Nasal cavity respiratory epithelium epithelial cell of viscerocranial mucosa (primary cell): Measurements from ENCODE around the gene UMAD1. TPM values are rescaled to one million over a fixed set of nuclear protein-coding genes. Genes with fewer than 3 reads are reported as not detected.

ENCODE experiments used
- total RNA-seq: library from RNA; depleted of rRNA; stranded (reverse); fragments of >200 nt; gene quantifications from 2 replicates; pipeline ENCODE4 v1.2.3, GENCODE V29; 2014

UMAD1 gene
- total RNA-seq, result 12.6 and 18.2 TPM in 2 replicates

DNA sequence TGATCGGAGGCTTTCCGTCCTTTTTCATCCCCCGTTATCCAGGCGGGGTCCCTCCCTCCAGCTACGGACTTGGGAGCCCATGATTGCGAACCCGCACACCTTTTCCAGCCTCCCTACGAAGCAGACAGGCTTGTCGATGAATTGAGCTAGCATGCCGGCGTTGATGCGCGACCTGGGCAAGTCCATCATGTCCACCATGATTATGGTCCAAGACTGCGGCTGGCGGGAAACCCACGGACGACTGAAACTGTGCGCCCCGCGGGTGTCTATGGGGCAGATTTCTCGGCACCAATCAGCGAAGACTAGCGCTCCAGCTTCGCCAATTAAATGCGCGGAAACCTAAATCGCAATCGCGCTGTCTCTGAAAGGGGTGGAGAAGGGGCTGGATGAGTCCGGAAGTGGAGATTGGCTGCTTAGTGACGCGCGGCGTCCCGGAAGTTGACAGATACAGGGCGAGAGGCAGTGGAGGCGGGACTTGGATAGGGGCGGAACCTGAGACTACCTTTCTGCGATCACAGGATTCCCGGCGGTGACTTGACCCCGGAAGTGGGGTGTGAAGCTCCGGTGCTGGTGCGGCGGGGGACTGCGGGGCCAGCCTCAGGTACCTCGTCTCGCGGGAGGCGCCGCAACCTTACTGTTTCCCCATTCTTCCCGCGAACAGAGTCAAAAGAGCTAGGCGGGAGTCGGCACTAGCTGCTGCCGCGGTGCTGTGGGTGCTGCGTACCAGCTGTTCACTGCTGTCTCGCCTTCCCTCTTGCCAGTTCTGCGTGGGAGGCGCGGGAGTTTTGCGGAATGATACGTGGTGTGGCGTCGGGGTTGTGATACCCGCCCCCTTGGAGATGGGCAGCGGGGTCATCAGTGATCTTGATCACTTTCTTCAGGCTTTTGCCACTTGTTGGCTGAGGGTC is at the start of gene UMAD1:
TSS of gene UMAD1 (plus strand) at position 532 of the 908 bp plus-strand sequence. CDS start 32,620 bp downstream, outside the sequence.

DNA sequence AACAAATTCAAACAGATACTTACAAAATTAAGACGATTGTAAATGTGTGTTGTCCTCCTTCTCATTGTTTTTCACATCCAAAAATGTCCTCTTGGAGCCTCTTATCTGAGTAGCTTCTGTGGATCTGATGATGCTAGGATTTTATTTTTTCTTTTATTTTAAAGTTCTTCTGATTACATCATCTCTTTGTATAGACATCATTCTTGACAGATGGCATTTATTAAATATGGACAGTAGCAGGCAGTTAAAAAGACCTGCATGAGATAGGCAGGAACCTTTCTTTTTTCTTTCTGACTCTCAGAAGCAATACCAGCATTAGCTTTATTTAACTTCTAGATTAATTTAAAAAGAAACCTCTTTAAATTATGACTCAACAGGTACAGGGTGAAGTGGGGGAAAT is 77.9 kb downstream of the UMAD1 start, which contains the start of gene RPA3:
TSS of gene RPA3 (minus strand) at position 116 of the 400 bp plus-strand sequence. CDS start 78,189 bp downstream, outside the sequence.

Other genes starting within 250 kb of the UMAD1 start
- under 0.01 TPM in 1 of 2 replicates, not detected in the other for gene COL28A1, start 104.9 kb upstream of the UMAD1 start, total RNA-seq
- 51.3 and 70.8 TPM in 2 replicates for gene MIOS, start 73.9 kb upstream of the UMAD1 start, total RNA-seq
- gene RPA3, start 77.9 kb downstream of the UMAD1 start, total RNA-seq, result 10.3 and 16.1 TPM in 2 replicates